Suppressor macrophage treated with lipopolysaccharide for 4 hours (primary cell): ENCODE results near the gene ATG4B.
"Not testable (repeated sequence)": the region's sequence is repeated elsewhere in the genome, so short reads cannot be mapped to it uniquely, and the experiment has no call there.

Experiments used
- DNase-seq: peaks from one replicate; pipeline ENCODE4 v3.0.0-alpha.2; 2020

The ATG4B gene

GRCh38 chr2:241637018-241637794 is at the start of gene ATG4B, which contains the start of gene THAP4:
TSS of gene ATG4B (plus strand) at chr2:241637693. CDS start at chr2:241637715, 22 bp downstream.
TSS of gene THAP4 (minus strand) at chr2:241637158. CDS start at chr2:241637017, 141 bp downstream.
- DNase-seq: peak; percentile 93

- DNase-seq: not testable (repeated sequence)
Observed at GRCh38 chr2:241589863-241590262, 47.6 kb upstream of the ATG4B start.

GRCh38 chr2:241590496-241591455 is 46.7 kb upstream of the ATG4B start:
- not testable (repeated sequence) for DNase-seq

- DNase-seq: no peak
Observed at GRCh38 chr2:241592126-241592845, 45.2 kb upstream of the ATG4B start.

- no peak for DNase-seq
Observed at GRCh38 chr2:241593271-241593670, 44.2 kb upstream of the ATG4B start.

GRCh38 chr2:241595600-241596140 is 41.8 kb upstream of the ATG4B start:
- DNase-seq: peak; percentile 10

- no peak for DNase-seq
Observed at GRCh38 chr2:241597561-241597960, 39.9 kb upstream of the ATG4B start.

- no peak for DNase-seq
Observed at GRCh38 chr2:241598061-241598460, 39.4 kb upstream of the ATG4B start.

GRCh38 chr2:241598487-241598886 is 39.0 kb upstream of the ATG4B start:
- DNase-seq: no peak

GRCh38 chr2:241599615-241600014 is 37.9 kb upstream of the ATG4B start:
- DNase-seq: no peak

GRCh38 chr2:241601841-241602240 is 35.7 kb upstream of the ATG4B start:
- no peak for DNase-seq

GRCh38 chr2:241602720-241603119 is 34.8 kb upstream of the ATG4B start:
- no peak for DNase-seq

- DNase-seq: no peak
Observed at GRCh38 chr2:241603686-241604085, 33.8 kb upstream of the ATG4B start.

GRCh38 chr2:241606186-241606585 is 31.3 kb upstream of the ATG4B start:
- DNase-seq: no peak

- no peak for DNase-seq
Observed at GRCh38 chr2:241607162-241607885, 30.2 kb upstream of the ATG4B start.

- no peak for DNase-seq
Observed at GRCh38 chr2:241608881-241609280, 28.6 kb upstream of the ATG4B start.

- DNase-seq: peak; percentile 86
Observed at GRCh38 chr2:241609859-241610793, 27.4 kb upstream of the ATG4B start.

- DNase-seq: no peak
Observed at GRCh38 chr2:241611062-241611461, 26.4 kb upstream of the ATG4B start.

- DNase-seq: no peak
Observed at GRCh38 chr2:241612156-241613016, 25.1 kb upstream of the ATG4B start.
